AG09319 (cell line): ENCODE results near the gene FCHSD1.

ENCODE experiments used
- DNase-seq: peaks from one replicate; pipeline ENCODE4 v3.0.0-alpha.2; 2010; ENCODE audit warnings: low read depth; ENCODE audit errors: extremely low read depth
- TF ChIP-seq, protein P1 (sequence below): IDR thresholded peaks from 2 replicates; pipeline ENCODE4 v1.5.1; 2011; ENCODE audit warnings: low read depth, mild to moderate bottlenecking, inconsistent platforms, low read length, moderate library complexity

FCHSD1 gene

DNA sequence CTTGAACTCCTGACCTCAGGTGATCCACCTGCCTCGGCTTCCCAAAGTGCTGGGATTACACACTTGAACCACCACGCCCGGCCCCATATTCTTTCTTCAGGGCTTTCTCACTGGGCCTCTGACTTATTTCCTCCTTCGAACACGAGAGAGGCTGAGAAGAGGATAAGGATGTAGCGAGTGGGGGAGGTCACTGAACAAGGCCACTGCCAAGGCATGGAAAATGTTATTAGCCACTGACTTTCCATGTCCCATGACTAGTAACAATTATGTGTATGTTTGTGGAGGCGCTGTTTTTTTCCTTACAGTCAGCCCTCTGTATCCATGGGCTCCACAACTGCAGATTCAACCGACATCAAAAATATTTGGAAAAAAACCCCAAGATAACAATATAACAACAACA is 12.3 kb upstream of the FCHSD1 start:
- TF ChIP-seq, protein P1, sequence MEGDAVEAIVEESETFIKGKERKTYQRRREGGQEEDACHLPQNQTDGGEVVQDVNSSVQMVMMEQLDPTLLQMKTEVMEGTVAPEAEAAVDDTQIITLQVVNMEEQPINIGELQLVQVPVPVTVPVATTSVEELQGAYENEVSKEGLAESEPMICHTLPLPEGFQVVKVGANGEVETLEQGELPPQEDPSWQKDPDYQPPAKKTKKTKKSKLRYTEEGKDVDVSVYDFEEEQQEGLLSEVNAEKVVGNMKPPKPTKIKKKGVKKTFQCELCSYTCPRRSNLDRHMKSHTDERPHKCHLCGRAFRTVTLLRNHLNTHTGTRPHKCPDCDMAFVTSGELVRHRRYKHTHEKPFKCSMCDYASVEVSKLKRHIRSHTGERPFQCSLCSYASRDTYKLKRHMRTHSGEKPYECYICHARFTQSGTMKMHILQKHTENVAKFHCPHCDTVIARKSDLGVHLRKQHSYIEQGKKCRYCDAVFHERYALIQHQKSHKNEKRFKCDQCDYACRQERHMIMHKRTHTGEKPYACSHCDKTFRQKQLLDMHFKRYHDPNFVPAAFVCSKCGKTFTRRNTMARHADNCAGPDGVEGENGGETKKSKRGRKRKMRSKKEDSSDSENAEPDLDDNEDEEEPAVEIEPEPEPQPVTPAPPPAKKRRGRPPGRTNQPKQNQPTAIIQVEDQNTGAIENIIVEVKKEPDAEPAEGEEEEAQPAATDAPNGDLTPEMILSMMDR = no peak
- no peak for DNase-seq

DNA sequence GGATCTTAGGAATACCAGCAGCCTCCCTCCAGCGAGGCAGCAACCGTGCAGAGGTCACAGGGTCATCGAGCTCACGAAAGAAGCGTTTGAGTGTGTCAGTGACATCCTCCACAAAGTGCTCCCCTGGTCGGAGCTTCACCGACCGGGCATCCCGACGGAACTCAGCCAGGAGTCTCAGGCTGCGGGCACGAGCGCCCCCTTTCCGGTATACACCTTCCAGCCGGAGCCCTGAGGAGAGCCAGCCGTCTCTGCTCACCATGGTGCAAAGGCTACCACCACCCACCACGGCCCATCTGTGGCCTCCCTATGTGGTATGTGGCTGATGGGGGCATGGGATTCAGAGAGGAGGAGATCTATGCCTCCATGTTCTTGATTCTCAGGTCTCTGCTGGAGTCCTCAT is 10.8 kb upstream of the FCHSD1 start:
- no peak for DNase-seq
- TF ChIP-seq, protein P1 = no peak

DNA sequence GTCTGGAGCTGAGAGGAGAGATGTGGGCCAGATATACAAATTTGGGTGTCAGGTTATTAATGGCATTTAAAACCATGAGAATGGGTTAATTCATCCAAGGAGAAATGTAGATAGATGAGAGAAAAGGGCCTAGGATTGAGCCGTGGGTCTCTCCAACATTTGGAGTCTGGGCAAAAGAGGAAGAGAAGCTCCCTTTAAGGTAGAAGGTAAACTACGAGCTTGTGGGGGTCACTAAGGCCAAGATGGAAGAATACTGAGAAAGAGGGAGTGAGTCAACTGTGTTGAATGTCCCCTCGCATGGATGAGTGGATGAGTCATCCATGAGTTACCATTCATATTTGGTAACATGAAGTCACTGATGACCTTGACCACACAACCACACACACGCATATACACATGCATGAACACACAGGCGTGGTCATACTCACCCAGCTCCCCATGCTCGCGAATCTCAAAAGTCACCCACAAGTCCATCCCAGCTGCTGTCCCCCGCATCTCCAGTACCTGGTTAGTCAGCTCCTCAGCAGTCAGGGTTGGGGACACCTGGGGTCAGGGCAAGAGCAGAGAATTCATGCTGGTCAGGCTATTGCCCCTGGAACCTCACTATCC is 6.8 kb upstream of the FCHSD1 start:
- TF ChIP-seq, protein P1 = no peak
- DNase-seq = peak; percentile 56

DNA sequence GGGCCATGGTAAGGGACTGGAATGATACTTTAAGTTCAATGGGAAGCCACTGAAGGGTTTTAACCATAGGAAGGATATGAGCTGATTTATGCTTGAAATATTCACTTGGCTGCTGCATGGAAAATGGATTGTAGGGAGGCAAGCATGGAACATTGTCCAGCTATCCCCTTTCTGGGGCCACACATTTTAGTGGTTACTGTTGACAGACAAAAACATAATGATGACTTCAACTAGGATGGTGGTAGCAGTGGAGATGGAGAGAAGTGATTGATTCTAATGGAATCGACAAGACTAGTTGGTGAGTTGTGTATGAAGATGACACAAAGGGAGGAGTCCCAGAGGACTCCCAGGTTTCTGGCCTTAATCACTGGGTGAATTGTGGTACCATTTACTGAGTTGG is 6.2 kb upstream of the FCHSD1 start:
- DNase-seq = no peak
- TF ChIP-seq, protein P1 = no peak

DNA sequence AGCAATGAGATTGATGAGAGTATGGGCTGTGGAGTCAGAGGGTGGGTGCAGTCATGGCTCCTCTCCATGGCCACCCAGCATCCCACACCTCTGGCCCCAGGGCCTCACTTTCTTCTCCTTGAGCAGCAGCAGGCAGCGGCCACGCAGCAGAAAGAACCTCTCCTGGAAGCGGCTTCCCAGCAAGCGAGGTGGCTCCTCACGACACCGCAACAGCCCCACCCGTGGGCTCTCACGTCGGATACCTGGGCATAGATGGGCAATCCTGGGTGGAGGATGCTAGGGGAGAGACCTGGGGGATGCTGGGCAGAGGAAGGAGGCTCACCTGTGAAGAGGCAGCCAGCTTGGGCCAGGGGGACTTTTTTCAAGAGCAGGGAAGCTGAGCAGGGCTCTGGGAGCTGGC is 5.2 kb upstream of the FCHSD1 start:
- no peak for DNase-seq
- TF ChIP-seq, protein P1 = no peak

DNA sequence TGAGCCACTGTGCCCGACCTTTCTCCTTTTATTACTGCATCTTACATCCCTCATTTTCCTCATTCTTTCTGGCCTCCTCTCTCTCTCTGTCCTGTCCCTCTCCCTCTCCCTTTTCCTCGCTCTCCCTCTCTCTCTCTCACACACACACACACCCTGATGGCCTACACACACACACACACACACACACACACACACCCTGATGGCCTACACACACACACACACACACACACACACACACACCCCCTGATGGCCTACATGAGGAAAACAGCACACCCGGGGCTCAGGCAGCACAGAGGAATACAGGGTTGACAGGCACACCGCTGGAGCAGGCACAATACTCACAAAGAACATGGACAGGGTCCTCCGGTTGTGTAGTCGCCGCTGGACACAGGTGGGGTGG is 3.8 kb upstream of the FCHSD1 start:
- DNase-seq = no peak
- TF ChIP-seq, protein P1 = no peak

DNA sequence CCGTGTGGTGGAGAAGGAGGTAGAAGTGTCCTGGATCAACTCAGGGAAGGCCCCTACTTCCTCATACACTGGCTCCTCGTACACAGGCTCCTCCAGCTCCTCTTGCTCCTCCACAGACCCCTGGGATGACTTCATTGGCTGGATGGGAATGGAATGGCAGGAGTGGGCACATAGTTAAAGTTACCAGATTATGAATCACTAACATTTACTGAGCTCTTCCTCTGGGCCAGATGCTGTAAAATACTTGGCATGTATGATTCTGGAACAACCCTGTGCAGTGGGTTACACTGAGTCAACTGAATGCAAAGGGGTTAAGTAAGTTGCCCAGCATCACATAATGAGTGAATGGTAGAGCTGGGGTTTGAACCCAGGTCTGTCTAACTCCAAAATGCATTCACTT is 3.1 kb upstream of the FCHSD1 start:
- TF ChIP-seq, protein P1 = no peak
- no peak for DNase-seq
